ENCODE measurements around the gene FBLN7. TPM values are rescaled to one million over a fixed set of nuclear protein-coding genes. Genes with fewer than 3 reads are reported as not detected.

The FBLN7 gene
- total RNA-seq, 2 donors from 2014 or later = 1.3 to 3.9 TPM

DNA sequence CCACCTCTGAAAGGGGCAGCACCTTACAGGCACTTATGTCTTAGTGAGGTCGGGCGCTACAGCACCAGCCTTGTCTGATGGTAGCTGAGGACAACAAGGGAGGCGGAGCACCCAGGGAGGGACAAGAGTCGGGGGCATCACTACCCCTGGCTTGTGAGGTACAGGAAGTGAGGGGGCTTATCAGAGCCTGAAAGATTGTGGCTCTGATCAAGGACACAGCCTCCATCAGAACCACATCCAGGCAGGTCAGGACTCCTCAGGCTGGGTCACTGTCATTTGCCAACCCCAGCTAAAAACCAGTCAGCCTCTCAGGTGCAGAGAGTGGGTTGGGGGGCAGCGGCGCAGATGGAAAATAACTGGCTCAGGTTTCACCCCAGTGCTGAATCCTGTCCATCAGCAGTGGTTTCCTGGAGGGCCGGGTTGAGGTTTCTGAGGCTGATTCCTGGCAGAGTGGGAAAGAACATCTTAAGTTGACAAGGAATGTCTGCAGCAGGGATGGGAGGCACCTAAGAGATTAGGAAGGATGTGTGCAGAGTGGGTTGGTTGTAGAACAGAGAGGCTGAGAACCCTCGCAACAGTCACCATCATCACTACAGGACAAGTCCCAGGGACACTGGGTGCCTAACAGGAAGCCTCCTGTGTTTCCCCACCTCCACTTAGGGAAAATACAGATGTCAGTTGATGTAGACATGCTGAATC lies 45.3 kb downstream of the FBLN7 start:
- WGBS, 2 donors = 75 to 90% methylated on average over 8 of the region's 8 CpGs
- no peak for DNase-seq

DNA sequence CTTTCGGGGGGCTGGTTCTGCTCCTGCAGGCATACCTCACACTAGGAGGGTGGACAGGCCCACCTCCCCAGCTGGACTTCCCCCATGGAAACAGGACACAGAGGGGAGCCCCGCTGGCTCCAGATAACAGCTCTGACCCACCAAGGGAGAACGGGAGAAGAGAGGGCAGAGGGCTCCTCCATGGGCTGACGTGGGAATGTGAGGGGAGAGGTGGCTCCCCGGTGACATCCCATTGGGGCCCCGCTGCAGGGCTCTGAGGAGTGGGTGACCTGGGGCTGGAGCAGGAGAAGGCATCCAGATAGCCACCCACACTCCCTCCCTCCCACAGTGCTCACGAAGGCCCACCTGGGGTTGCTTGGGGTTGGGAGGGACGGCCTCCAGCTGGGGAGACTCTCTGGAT lies 45.9 kb downstream of the FBLN7 start:
- Histone ChIP-seq H3K36me3 (replicated peaks in 1 of 2; ENCODE audit: insufficient read depth in 1 of 2, low read depth in 2 of 2) (no peaks in the 10 kb centered on the region), H3K27ac (no peak overlapping the region), H3K4me1 (peaks cover 5% of the 10 kb centered on the region), H3K4me3 (no peak overlapping the region), H3K27me3 (peaks cover 0 to 10% of the 10 kb centered on the region in 2 donors), H3K9me3 (no peaks in the 10 kb centered on the region)
- WGBS, 2 donors = 94% methylated on average over 7 to 8 of the region's 8 CpGs
- TF ChIP-seq POLR2A (IDR thresholded peaks at IDR 0.05) = no peak
- TF ChIP-seq, protein P1, sequence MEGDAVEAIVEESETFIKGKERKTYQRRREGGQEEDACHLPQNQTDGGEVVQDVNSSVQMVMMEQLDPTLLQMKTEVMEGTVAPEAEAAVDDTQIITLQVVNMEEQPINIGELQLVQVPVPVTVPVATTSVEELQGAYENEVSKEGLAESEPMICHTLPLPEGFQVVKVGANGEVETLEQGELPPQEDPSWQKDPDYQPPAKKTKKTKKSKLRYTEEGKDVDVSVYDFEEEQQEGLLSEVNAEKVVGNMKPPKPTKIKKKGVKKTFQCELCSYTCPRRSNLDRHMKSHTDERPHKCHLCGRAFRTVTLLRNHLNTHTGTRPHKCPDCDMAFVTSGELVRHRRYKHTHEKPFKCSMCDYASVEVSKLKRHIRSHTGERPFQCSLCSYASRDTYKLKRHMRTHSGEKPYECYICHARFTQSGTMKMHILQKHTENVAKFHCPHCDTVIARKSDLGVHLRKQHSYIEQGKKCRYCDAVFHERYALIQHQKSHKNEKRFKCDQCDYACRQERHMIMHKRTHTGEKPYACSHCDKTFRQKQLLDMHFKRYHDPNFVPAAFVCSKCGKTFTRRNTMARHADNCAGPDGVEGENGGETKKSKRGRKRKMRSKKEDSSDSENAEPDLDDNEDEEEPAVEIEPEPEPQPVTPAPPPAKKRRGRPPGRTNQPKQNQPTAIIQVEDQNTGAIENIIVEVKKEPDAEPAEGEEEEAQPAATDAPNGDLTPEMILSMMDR (IDR thresholded peaks at IDR 0.05) = no peak
- ATAC-seq (no peak), DNase-seq (no peak)
- intact Hi-C loops (cut with DNase I) = no loop called here

More for the DNA sequence above, 45.3 kb downstream of the FBLN7 start:
- TF ChIP-seq, protein P1 (IDR thresholded peaks at IDR 0.05) = no peak
- TF ChIP-seq POLR2A (IDR thresholded peaks at IDR 0.05) = no peak
- peaks cover 5% of the 10 kb centered on the region for H3K4me1 ChIP-seq
- intact Hi-C loops (cut with DNase I) = no loop called here
- H3K27ac ChIP-seq = no peak overlapping the region
- no peak for ATAC-seq
- H3K27me3 ChIP-seq = peaks cover 0 to 10% of the 10 kb centered on the region in 2 donors
- no peak overlapping the region for H3K4me3 ChIP-seq
- H3K9me3 ChIP-seq = no peaks in the 10 kb centered on the region
- H3K36me3 ChIP-seq (replicated peaks in 1 of 2; ENCODE audit: insufficient read depth in 1 of 2, low read depth in 2 of 2) = no peaks in the 10 kb centered on the region

DNA sequence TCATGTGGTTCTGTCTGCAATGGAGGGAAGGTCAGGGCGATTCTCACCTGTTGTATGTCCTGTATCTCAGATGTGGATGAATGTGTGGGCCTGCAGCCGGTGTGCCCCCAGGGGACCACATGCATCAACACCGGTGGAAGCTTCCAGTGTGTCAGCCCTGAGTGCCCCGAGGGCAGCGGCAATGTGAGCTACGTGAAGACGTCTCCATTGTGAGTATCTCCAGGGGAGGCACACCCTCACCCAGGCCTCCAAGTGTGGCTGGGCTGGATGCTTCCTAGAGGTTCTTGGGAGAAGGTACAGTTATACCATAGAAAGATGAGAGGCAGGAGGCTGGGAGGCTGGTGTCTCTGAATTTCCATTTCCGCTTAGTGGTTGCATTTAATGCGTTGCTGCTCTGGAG lies 46.9 kb downstream of the FBLN7 start:
- peaks cover 0 to 10% of the 10 kb centered on the region in 2 donors for H3K27me3 ChIP-seq
- H3K27ac ChIP-seq = no peak overlapping the region
- no peak for ATAC-seq
- no peak for TF ChIP-seq POLR2A (IDR thresholded peaks at IDR 0.05)
- TF ChIP-seq, protein P1 (IDR thresholded peaks at IDR 0.05) = no peak
- H3K9me3 ChIP-seq = no peaks in the 10 kb centered on the region
- DNase-seq = no peak
- H3K4me3 ChIP-seq = no peak overlapping the region
- no peaks in the 10 kb centered on the region for H3K36me3 ChIP-seq (replicated peaks in 1 of 2; ENCODE audit: insufficient read depth in 1 of 2, low read depth in 2 of 2)
- intact Hi-C loops (cut with DNase I) = no loop called here
- WGBS, 2 donors = 76 to 78% methylated on average over 5 to 9 of the region's 9 CpGs
- H3K4me1 ChIP-seq = peaks cover 5% of the 10 kb centered on the region

DNA sequence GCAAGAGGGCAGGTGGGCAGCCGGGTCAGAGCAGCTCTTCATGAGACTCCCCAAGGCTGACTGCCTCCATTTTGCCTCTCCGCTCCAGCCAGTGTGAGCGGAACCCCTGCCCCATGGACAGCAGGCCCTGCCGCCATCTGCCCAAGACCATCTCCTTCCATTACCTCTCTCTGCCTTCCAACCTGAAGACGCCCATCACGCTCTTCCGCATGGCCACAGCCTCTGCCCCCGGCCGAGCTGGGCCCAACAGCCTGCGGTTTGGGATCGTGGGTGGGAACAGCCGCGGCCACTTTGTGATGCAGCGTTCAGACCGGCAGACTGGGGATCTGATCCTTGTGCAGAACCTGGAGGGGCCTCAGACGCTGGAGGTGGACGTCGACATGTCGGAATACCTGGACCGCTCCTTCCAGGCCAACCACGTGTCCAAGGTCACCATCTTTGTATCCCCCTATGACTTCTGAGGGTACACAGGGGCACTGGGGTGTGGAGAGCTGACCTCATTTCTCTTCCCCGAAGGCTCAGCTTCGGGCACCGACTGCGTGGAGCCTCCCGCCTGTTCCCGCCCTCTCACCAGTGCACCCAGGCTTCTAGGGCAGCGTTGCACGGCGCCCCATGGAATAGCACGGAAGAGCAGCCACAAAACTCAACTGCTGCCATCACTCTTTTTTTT lies 49.0 kb downstream of the FBLN7 start:
- no peaks in the 10 kb centered on the region for H3K36me3 ChIP-seq (replicated peaks in 1 of 2; ENCODE audit: insufficient read depth in 1 of 2, low read depth in 2 of 2)
- H3K4me1 ChIP-seq = no peaks in the 10 kb centered on the region
- 94 to 96% methylated on average over 10 to 31 of the region's 31 CpGs for WGBS, 2 donors
- intact Hi-C loops (cut with DNase I) = no loop called here
- no peak overlapping the region for H3K27ac ChIP-seq
- peaks cover 0 to 3% of the 10 kb centered on the region in 2 donors for H3K27me3 ChIP-seq
- DNase-seq (no peak), ATAC-seq (no peak)
- TF ChIP-seq, protein P1 (IDR thresholded peaks at IDR 0.05) = no peak
- TF ChIP-seq POLR2A (IDR thresholded peaks at IDR 0.05) = no peak
- H3K4me3 ChIP-seq = no peak overlapping the region
- H3K9me3 ChIP-seq = no peaks in the 10 kb centered on the region

Measured in body of pancreas (tissue), 4 donors.